HL-60 (cell line): ENCODE measurements around the gene WDR83.

Source experiments
- DNase-seq, 2 experiments: peaks; one replicate each; pipeline ENCODE4 v3.0.0-alpha.2; 2010 to 2020; ENCODE audit warnings: low read depth in 1 of 2, low spot score in 1 of 2
- H3K27ac ChIP-seq: fragments of 250-450 bp; sonication (Bioruptor Pico); replicated peaks from 2 replicates; pipeline ENCODE4 v1.5.1; 2020; ENCODE audit warnings: mild to moderate bottlenecking, moderate library complexity
- H3K27me3 ChIP-seq: fragments of 250-450 bp; sonication (Bioruptor Pico); 2 replicates; pipeline ENCODE4 v1.5.1; 2021; ENCODE audit warnings: mild to moderate bottlenecking, moderate library complexity; ENCODE audit not compliant: insufficient read depth, poor library complexity, severe bottlenecking
- H3K4me3 ChIP-seq: replicated peaks from 2 replicates; pipeline ENCODE4 v1.5.1; 2011; ENCODE audit warnings: mild to moderate bottlenecking, control low read depth, low read length; ENCODE audit not compliant: insufficient read depth
- CTCF ChIP-seq: IDR thresholded peaks from one replicate; pipeline ENCODE4 v1.5.1; 2011; ENCODE audit warnings: low read length, control low read depth, inconsistent platforms; ENCODE audit not compliant: insufficient read depth
- GABPA ChIP-seq: IDR thresholded peaks from 2 replicates; pipeline ENCODE4 v1.6.1; 2012; ENCODE audit warnings: low read depth
- POLR2AphosphoS5 ChIP-seq: IDR thresholded peaks from 2 replicates; pipeline ENCODE4 v1.6.1; 2012; ENCODE audit warnings: low read depth
- SPI1 ChIP-seq: IDR thresholded peaks from 2 replicates; pipeline ENCODE4 v1.6.1; 2012; ENCODE audit warnings: low read depth, mild to moderate bottlenecking, borderline replicate concordance
- TF ChIP-seq, protein P1 (sequence below): IDR thresholded peaks from 2 replicates; pipeline ENCODE4 v1.6.1; 2012; ENCODE audit warnings: low read depth; ENCODE audit not compliant: insufficient replicate concordance

WDR83 gene

GRCh38 chr19:12657966-12658365 lies 8.6 kb upstream of the WDR83 start:
- no peak for DNase-seq
- Histone ChIP-seq H3K27ac (no peak overlapping the region), H3K27me3 (no peaks in the 10 kb centered on the region), H3K4me3 (no peak overlapping the region)
- TF ChIP-seq SPI1 (no peak), CTCF (no peak), GABPA (no peak), POLR2AphosphoS5 (no peak)
- TF ChIP-seq, protein P1, sequence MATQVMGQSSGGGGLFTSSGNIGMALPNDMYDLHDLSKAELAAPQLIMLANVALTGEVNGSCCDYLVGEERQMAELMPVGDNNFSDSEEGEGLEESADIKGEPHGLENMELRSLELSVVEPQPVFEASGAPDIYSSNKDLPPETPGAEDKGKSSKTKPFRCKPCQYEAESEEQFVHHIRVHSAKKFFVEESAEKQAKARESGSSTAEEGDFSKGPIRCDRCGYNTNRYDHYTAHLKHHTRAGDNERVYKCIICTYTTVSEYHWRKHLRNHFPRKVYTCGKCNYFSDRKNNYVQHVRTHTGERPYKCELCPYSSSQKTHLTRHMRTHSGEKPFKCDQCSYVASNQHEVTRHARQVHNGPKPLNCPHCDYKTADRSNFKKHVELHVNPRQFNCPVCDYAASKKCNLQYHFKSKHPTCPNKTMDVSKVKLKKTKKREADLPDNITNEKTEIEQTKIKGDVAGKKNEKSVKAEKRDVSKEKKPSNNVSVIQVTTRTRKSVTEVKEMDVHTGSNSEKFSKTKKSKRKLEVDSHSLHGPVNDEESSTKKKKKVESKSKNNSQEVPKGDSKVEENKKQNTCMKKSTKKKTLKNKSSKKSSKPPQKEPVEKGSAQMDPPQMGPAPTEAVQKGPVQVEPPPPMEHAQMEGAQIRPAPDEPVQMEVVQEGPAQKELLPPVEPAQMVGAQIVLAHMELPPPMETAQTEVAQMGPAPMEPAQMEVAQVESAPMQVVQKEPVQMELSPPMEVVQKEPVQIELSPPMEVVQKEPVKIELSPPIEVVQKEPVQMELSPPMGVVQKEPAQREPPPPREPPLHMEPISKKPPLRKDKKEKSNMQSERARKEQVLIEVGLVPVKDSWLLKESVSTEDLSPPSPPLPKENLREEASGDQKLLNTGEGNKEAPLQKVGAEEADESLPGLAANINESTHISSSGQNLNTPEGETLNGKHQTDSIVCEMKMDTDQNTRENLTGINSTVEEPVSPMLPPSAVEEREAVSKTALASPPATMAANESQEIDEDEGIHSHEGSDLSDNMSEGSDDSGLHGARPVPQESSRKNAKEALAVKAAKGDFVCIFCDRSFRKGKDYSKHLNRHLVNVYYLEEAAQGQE = no peak

GRCh38 chr19:12660980-12661379 lies 5.6 kb upstream of the WDR83 start:
- no peaks in the 10 kb centered on the region for H3K27me3 ChIP-seq
- H3K27ac ChIP-seq = no peak overlapping the region
- H3K4me3 ChIP-seq = no peak overlapping the region
- TF ChIP-seq, protein P1 = no peak
- TF ChIP-seq SPI1 = no peak
- TF ChIP-seq POLR2AphosphoS5 = no peak
- TF ChIP-seq GABPA = no peak
- no peak for TF ChIP-seq CTCF
- no peak for DNase-seq

GRCh38 chr19:12664406-12665280 lies 2.0 kb upstream of the WDR83 start:
- DNase-seq = no peak
- Histone ChIP-seq H3K27ac (peak overlapping the region; percentile 85), H3K4me3 (no peak overlapping the region), H3K27me3 (no peaks in the 10 kb centered on the region)
- no peak for TF ChIP-seq POLR2AphosphoS5
- TF ChIP-seq, protein P1 = no peak
- no peak for TF ChIP-seq GABPA
- no peak for TF ChIP-seq CTCF
- TF ChIP-seq SPI1 = no peak
